ENCODE data around the gene UNC80. TPM values are rescaled to one million over a fixed set of nuclear protein-coding genes. Genes with fewer than 3 reads are reported as not detected.

Gene UNC80
- total RNA-seq, 4 donors from 2014 or later: 0.04 to 0.80 (median 0.21) TPM; not detected in 1

- Histone ChIP-seq H3K4me3 (no peak overlapping the region), H3K27me3 (no peaks in the 10 kb centered on the region), H3K27ac (no peak overlapping the region), H3K9me3 (peaks cover 3% of the 10 kb centered on the region), H3K36me3 (peaks cover 17% of the 10 kb centered on the region), H3K4me1 (no peaks in the 10 kb centered on the region)
- no peak for DNase-seq (ENCODE audit: low spot score in 2 of 2)
- TF ChIP-seq POLR2AphosphoS5 (IDR thresholded peaks at IDR 0.05) (no peak), CTCF (IDR thresholded peaks at IDR 0.05) (no peak), POLR2A (IDR thresholded peaks at IDR 0.05) (no peak), EP300 (IDR thresholded peaks at IDR 0.05) (no peak)
- WGBS: 96% methylated on average over 2 of the region's 2 CpGs
Observed at GRCh38 chr2:210046851-210047500, 275.3 kb downstream of the UNC80 start.

Other genes with a start within 250 kb of the UNC80 start
- gene RPE, start 230.8 kb downstream of the UNC80 start, total RNA-seq: 10 to 100 TPM; 33.6 to 74.0 (median 46.6) TPM